Body of pancreas (tissue), 4 donors: ENCODE measurements around the gene AKAP7. TPM values are rescaled to one million over a fixed set of nuclear protein-coding genes. Genes with fewer than 3 reads are reported as not detected.

Experiments used
- ATAC-seq: fragments of 150-250 bp; one replicate; pipeline ENCODE4 v1.9.1; 2016
- DNase-seq, 4 donors: peaks; one replicate each; pipeline ENCODE4 v3.0.0-alpha.2; 2019
- H3K27ac ChIP-seq, 4 donors: fragments of 200-600 bp; sonication (generic); 1 replicate in 3 of 4; 2 replicates in 1 of 4; pipeline versions ENCODE4 v1.5.1 to v1.6.1; 2016 to 2019; ENCODE audit warnings: mild to moderate bottlenecking in 1 of 4, mixed read lengths in 1 of 4, moderate library complexity in 1 of 4
- H3K27me3 ChIP-seq, 2 donors: fragments of 200-600 bp; sonication (generic); one replicate each; pipeline ENCODE4 v1.6.0; 2016; ENCODE audit warnings: mild to moderate bottlenecking in 1 of 2
- H3K36me3 ChIP-seq, 2 donors: fragments of 200-600 bp; sonication (generic); replicated peaks in 1 of 2; 2 replicates each; pipeline ENCODE4 v1.5.1; 2016; ENCODE audit warnings: low read depth in 2 of 2; ENCODE audit not compliant: insufficient read depth in 1 of 2
- H3K4me1 ChIP-seq: fragments of 200-600 bp; sonication (generic); one replicate; pipeline ENCODE4 v1.6.0; 2016
- H3K4me3 ChIP-seq, 2 donors: fragments of 200-600 bp; sonication (generic); 1 replicate in 1 of 2; 2 replicates in 1 of 2; pipeline ENCODE4 v1.5.1; 2016 to 2019
- H3K9me3 ChIP-seq, 3 donors: fragments of 200-600 bp; sonication (generic); 1 replicate in 2 of 3; 2 replicates in 1 of 3; pipeline ENCODE4 v1.5.1; 2016
- POLR2A ChIP-seq, 3 donors: fragments of 450-650 bp; IDR thresholded peaks; one replicate each; pipeline ENCODE4 v1.6.1; 2016; ENCODE audit warnings: antibody characterized with exemption in 3 of 3, mild to moderate bottlenecking in 2 of 3
- WGBS, 2 donors: methylation state at CpG; one replicate each; pipeline ENCODE4 v1.1.5; 2017; 5-methylcytosine and 5-hydroxymethylcytosine counted together
- intact Hi-C: fragments of 100-400 bp; cut with DNase I; formaldehyde crosslinking; loops from one replicate; pipeline ENCODE4 v1.15.1; 2023
- total RNA-seq, 2 donors: library from RNA; depleted of rRNA; stranded (reverse); fragments of >200 nt; gene quantifications; one replicate each; pipeline ENCODE4 v1.1.0, GENCODE V29; 2016
- TF ChIP-seq, protein P1 (sequence below), 7 experiments: fragments of 450-650 bp in 4 of 7; fragments of 200-600 bp in 3 of 7; sonication (generic) in 3 of 7; IDR thresholded peaks; one replicate each; pipeline ENCODE4 v1.5.1; 2016 to 2019; ENCODE audit warnings: antibody characterized with exemption in 7 of 7

AKAP7 gene
- total RNA-seq, 2 donors from 2014 or later: 57.6 to 66.9 TPM

DNA sequence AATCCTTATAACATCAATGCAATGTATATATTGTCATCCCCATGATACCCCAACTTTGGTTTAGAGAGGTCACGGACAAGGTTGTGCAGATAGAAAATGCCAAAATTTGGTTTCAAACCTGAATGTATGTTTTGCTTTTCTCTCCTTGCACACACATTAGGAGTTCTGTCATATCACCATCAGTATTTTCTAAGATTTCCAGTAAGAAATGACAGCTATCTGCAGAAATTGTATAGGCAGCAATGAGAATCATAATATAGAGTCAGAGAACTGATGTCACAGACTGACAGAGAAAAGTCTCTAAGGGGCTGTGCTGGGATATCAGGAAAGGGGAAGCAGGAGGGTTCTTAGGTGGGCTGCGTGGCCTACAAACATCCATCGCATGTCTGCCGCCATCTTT, 140.0 kb downstream of the AKAP7 start:
- Histone ChIP-seq H3K36me3 (no peaks in the 10 kb centered on the region), H3K27ac (no peak overlapping the region), H3K27me3 (no peaks in the 10 kb centered on the region), H3K4me1 (peaks cover 9% of the 10 kb centered on the region), H3K4me3 (no peak overlapping the region), H3K9me3 (no peaks in the 10 kb centered on the region)
- intact Hi-C loops: no loop called here
- DNase-seq: no peak
- ATAC-seq: no peak
- 95 to 97% methylated on average over 4 of the region's 4 CpGs for WGBS, 2 donors
- TF ChIP-seq, protein P1, sequence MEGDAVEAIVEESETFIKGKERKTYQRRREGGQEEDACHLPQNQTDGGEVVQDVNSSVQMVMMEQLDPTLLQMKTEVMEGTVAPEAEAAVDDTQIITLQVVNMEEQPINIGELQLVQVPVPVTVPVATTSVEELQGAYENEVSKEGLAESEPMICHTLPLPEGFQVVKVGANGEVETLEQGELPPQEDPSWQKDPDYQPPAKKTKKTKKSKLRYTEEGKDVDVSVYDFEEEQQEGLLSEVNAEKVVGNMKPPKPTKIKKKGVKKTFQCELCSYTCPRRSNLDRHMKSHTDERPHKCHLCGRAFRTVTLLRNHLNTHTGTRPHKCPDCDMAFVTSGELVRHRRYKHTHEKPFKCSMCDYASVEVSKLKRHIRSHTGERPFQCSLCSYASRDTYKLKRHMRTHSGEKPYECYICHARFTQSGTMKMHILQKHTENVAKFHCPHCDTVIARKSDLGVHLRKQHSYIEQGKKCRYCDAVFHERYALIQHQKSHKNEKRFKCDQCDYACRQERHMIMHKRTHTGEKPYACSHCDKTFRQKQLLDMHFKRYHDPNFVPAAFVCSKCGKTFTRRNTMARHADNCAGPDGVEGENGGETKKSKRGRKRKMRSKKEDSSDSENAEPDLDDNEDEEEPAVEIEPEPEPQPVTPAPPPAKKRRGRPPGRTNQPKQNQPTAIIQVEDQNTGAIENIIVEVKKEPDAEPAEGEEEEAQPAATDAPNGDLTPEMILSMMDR (IDR thresholded peaks at IDR 0.05): no peak
- TF ChIP-seq POLR2A (IDR thresholded peaks at IDR 0.05): no peak

DNA sequence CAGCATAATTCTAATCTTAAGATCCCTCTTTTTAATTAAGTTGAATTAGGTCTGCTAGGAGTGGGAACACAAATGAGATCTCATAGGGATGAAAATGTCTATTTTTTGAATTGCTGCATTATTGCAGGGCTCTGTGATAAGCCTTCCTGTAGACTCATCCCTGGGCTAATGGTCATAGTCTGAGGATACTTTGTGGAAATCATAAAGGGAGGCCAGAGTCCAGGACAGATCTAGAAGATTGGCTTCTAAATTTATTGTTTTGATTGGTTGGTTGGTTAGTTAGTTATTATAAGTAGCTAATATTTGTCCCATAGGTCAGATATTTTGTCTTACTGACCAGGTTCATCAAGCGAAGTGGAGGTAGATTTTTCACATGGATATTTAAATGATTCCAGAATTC, 142.3 kb downstream of the AKAP7 start:
- ATAC-seq (no peak), DNase-seq (no peak)
- no peaks in the 10 kb centered on the region for H3K36me3 ChIP-seq
- H3K27ac ChIP-seq: no peak overlapping the region
- H3K9me3 ChIP-seq: no peaks in the 10 kb centered on the region
- H3K4me3 ChIP-seq: no peak overlapping the region
- intact Hi-C loops: no loop called here
- 97% methylated on average over 1 of the region's 1 CpG for WGBS, 2 donors
- no peaks in the 10 kb centered on the region for H3K27me3 ChIP-seq
- H3K4me1 ChIP-seq: peaks cover 9% of the 10 kb centered on the region
- TF ChIP-seq, protein P1 (IDR thresholded peaks at IDR 0.05): no peak
- no peak for TF ChIP-seq POLR2A (IDR thresholded peaks at IDR 0.05)

DNA sequence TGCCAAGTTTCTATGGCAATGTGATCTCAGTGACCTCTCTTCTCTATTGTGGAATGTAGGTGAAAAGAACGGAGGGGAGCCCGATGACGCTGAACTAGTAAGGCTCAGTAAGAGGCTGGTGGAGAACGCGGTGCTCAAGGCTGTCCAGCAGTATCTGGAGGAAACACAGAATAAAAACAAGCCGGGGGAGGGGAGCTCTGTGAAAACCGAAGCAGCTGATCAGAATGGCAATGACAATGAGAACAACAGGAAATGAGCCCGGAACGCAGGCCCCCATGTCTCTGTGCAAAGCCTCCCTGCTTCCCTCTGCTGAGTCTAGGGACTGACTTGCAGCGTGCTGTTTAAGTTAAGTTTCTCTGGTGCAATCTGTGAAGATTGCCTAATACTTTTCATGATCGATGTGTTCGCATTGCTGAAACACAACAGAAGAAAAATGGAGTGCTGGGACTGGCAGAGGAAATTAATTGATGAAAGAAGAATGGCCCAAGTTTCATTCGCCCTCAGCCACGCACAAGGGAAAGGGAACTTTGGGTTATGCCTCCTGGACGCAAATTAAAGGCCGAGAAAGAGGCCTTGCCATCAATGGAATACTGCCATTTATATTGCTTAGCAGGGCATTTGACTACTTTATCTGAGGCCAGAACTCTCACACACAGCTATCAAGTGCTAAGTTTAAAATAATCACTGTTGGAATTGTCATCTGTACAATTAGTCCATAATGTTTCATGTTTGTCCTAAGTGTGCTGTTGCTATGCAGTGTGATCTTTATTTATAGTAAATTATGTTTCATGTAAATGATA, 146.4 kb downstream of the AKAP7 start:
- Histone ChIP-seq H3K27me3 (no peaks in the 10 kb centered on the region), H3K4me1 (peaks cover 9% of the 10 kb centered on the region), H3K27ac (peak overlapping the region in 3 of 4 donors; percentile 20 to 40 (median 38)), H3K36me3 (no peaks in the 10 kb centered on the region), H3K4me3 (no peak overlapping the region), H3K9me3 (no peaks in the 10 kb centered on the region)
- intact Hi-C loops: no loop called here
- peak in 3 of 4 donors; percentile 20 to 54 (median 31) for DNase-seq
- 35 to 38% methylated on average over 16 of the region's 16 CpGs for WGBS, 2 donors
- ATAC-seq: peak; percentile 65
- TF ChIP-seq, protein P1 (IDR thresholded peaks at IDR 0.05): no peak
- TF ChIP-seq POLR2A (IDR thresholded peaks at IDR 0.05): no peak

DNA sequence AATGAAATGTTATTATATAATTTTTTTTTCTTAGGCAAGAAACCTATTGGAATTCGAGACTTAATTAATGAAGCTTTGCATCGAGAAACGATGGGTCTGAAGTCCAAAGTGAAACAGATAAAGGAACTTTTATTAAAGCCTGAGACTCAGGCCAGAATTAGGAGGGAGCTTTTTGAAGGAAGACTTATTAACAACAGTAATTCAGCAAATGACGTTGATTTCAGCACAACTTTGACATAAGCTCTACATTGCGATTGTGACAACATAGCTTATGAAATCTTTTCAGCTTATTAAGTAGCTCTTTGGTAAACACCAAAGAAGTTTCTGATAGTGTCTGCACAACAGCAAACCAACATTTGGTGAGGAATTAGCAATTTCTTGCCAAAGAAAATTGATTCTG, 147.1 kb downstream of the AKAP7 start:
- no peak for ATAC-seq
- 57 to 62% methylated on average over 5 of the region's 5 CpGs for WGBS, 2 donors
- H3K4me1 ChIP-seq: peaks cover 9% of the 10 kb centered on the region
- no peaks in the 10 kb centered on the region for H3K9me3 ChIP-seq
- TF ChIP-seq, protein P1 (IDR thresholded peaks at IDR 0.05): no peak
- TF ChIP-seq POLR2A (IDR thresholded peaks at IDR 0.05): no peak
- H3K36me3 ChIP-seq: peaks cover 0 to 1% of the 10 kb centered on the region in 2 donors
- intact Hi-C loops: no loop called here
- H3K27me3 ChIP-seq: no peaks in the 10 kb centered on the region
- no peak overlapping the region for H3K4me3 ChIP-seq
- DNase-seq: no peak
- peak overlapping the region in 1 of 4 donors; percentile 40 for H3K27ac ChIP-seq
